Heart left ventricle (tissue), 16 donors: ENCODE results near the gene DPP9. TPM values are rescaled to one million over a fixed set of nuclear protein-coding genes. Genes with fewer than 3 reads are reported as not detected.
"Not testable (repeated sequence)": the region's sequence is repeated elsewhere in the genome, so short reads cannot be mapped to it uniquely, and the experiment has no call there.

Experiments
- ATAC-seq, 4 donors: fragments of 200-7000 bp; cut with Tn5 transposase; one replicate each; pipeline ENCODE4 v1.9.1; 2020 to 2022; ENCODE audit warnings: moderate library complexity in 4 of 4, mild to moderate bottlenecking in 3 of 4, moderate number of reproducible peaks in 1 of 4
- DNase-seq, 5 donors: peaks; one replicate each; pipeline ENCODE4 v3.0.0-alpha.2; 2020
- H3K27ac ChIP-seq, 12 donors: fragments of 200-600 bp; sonication (generic) in 4 of 12; one replicate each; pipeline versions ENCODE4 v1.5.0 to v1.8.0; 2016 to 2022; ENCODE audit warnings: mild to moderate bottlenecking in 2 of 12
- H3K27me3 ChIP-seq, 9 donors: fragments of 200-600 bp; sonication (generic) in 2 of 9; one replicate each; pipeline versions ENCODE4 v1.5.1 to v1.8.0; 2016 to 2022; ENCODE audit warnings: mild to moderate bottlenecking in 3 of 9
- H3K36me3 ChIP-seq, 9 donors: fragments of 200-600 bp; sonication (generic) in 2 of 9; one replicate each; pipeline versions ENCODE4 v1.5.0 to v1.8.0; 2018 to 2022; ENCODE audit warnings: mild to moderate bottlenecking in 2 of 9
- H3K4me1 ChIP-seq, 12 donors: fragments of 200-600 bp; sonication (generic) in 4 of 12; one replicate each; pipeline versions ENCODE4 v1.5.0 to v1.8.0; 2016 to 2022; ENCODE audit warnings: mild to moderate bottlenecking in 3 of 12
- H3K4me3 ChIP-seq, 12 donors: fragments of 200-600 bp; sonication (generic) in 4 of 12; one replicate each; pipeline versions ENCODE4 v1.5.0 to v1.8.0; 2017 to 2022; ENCODE audit warnings: mild to moderate bottlenecking in 9 of 12, moderate library complexity in 4 of 12
- H3K9me3 ChIP-seq, 12 donors: fragments of 200-600 bp; sonication (generic) in 4 of 12; one replicate each; pipeline versions ENCODE4 v1.5.0 to v1.8.0; 2016 to 2022; ENCODE audit warnings: mild to moderate bottlenecking in 1 of 12
- POLR2A ChIP-seq, 2 donors: fragments of 450-650 bp; IDR thresholded peaks; one replicate each; pipeline ENCODE4 v1.6.1; 2017; ENCODE audit warnings: antibody characterized with exemption in 2 of 2, mild to moderate bottlenecking in 2 of 2, moderate library complexity in 2 of 2
- WGBS, 4 donors: extraction: QIAGEN DNeasy Blood & Tissue Kit in 2 of 4; methylation state at CpG; one replicate each; pipeline versions ENCODE4 v1.1.5 to v1.1.7; 2013 to 2018; 5-methylcytosine and 5-hydroxymethylcytosine counted together
- intact Hi-C, 10 donors: fragments of 100-400 bp; cut with DNase I; formaldehyde crosslinking; loops; one replicate each; pipeline versions ENCODE4 v1.11.1 to v1.14.2; 2022
- polyA plus RNA-seq, 2 donors: library from polyadenylated mRNA; stranded (reverse); fragments of 200-250 nt; gene quantifications; one replicate each; pipeline ENCODE4 v1.2.3, GENCODE V29; 2013
- total RNA-seq, 9 donors: library from RNA; depleted of rRNA in 2 of 9; stranded (reverse); fragments of >200 nt in 2 of 9; fragmentation: NEBNext Ultra II Directional in 3 of 9; extraction: Animal tissue kit (Norgen Biotek cat#: 25700) in 3 of 9; gene quantifications; one replicate each; pipeline versions ENCODE4 v1.1.0 to v1.2.4, GENCODE V29; 2016 to 2023
- TF ChIP-seq, protein P1 (sequence below), 12 donors: fragments of 200-600 bp; sonication (generic) in 4 of 12; IDR thresholded peaks; one replicate each; pipeline versions ENCODE4 v1.5.0 to v1.8.0; 2018 to 2022; ENCODE audit warnings: antibody characterized with exemption in 12 of 12, mild to moderate bottlenecking in 5 of 12
- donor health status: ischemic (EF 13 %, LVEDD 7.1; RV severe dilation, severe dysfunction).
- donor health status: healthy with polysubstance abuse.
- donor health status: DM: no; HTN: yes; CAD: no.
- donor health status: DM: no; HTN: no; CAD: no.
- donor health status: ischemic (EF 25% LVEDD 6.9; RV normal size, moderate dysfunction).
- donor health status: ischemic (EF 25% LVEDD 5.7; RV mildly dilated, moderate dysfunction).
- donor health status: healthy.
- donor health status: DM: yes; HTN: yes; CAD: no.
- donor health status: ischemic (EF 35%, LVEDD 5.7; RV mildly dilated, moderate dysfunction).
- donor health status: nonischemic (EF 11% LVEDD 7.7; RV severe dilation, severe dysfunction).
- donor health status: DM: yes; HTN: yes; CAD: no.
- donor health status: PGD.
- donor health status: ischemic (EF 29% LVEDD 5.4; RV normal size, mild dysfunction).
- donor health status: nonischemic (EF 23%, LVEDD 6.1; RV moderate dilation, normal function).

The DPP9 gene
- total and polyA plus RNA-seq, 11 donors, result 30.7 to 65.2 (median 47.7) TPM

DNA sequence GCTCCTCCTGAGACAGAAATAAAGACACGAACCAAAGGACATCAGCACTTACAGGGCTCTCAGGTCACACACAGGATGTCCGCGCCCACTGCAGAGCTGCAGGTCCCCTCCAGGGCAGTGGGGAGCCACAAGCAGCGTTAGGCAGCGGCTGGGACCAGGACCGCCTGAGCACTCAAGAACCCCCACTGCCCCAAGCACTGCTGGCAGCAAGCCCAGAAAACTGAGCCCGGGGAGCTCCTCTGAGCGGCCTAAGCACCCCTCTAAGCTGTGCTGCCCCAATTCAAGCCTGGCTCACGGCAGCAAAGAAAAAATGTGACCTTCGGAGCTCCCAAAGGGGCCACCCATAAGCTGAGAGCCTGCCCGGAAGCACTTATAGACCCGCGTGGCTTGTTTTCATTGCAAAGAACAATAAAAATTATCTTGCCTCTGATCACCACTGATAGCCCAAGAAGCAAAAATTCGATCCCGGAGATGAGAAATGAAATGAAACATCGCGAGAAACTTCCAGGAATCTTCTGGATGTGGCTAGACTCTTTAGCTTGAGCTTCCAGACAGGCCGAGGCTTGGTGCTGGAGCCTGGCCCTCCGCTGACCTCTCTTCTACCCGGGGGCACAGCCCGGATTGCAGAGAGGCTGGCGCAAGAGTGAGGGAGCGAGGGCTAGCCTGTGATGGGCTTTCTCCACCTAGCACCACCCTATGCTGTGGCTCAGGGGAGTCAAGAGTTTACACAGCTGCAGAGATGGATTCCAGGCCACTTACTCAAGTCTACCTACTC is 6.3 kb downstream of the DPP9 start:
- TF ChIP-seq POLR2A (IDR thresholded peaks at IDR 0.05), result no peak
- TF ChIP-seq, protein P1, sequence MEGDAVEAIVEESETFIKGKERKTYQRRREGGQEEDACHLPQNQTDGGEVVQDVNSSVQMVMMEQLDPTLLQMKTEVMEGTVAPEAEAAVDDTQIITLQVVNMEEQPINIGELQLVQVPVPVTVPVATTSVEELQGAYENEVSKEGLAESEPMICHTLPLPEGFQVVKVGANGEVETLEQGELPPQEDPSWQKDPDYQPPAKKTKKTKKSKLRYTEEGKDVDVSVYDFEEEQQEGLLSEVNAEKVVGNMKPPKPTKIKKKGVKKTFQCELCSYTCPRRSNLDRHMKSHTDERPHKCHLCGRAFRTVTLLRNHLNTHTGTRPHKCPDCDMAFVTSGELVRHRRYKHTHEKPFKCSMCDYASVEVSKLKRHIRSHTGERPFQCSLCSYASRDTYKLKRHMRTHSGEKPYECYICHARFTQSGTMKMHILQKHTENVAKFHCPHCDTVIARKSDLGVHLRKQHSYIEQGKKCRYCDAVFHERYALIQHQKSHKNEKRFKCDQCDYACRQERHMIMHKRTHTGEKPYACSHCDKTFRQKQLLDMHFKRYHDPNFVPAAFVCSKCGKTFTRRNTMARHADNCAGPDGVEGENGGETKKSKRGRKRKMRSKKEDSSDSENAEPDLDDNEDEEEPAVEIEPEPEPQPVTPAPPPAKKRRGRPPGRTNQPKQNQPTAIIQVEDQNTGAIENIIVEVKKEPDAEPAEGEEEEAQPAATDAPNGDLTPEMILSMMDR (IDR thresholded peaks at IDR 0.05), result no peak
- no peak for ATAC-seq
- intact Hi-C loops, result no loop called here
- H3K36me3 ChIP-seq, result peaks cover 0 to 94% (median 78%) of the 10 kb centered on the region in 9 donors
- peaks cover 0 to 57% (median 27%) of the 10 kb centered on the region in 12 donors for H3K4me1 ChIP-seq
- H3K27ac ChIP-seq, result no peak overlapping the region
- no peaks in the 10 kb centered on the region for H3K27me3 ChIP-seq
- no peaks in the 10 kb centered on the region for H3K9me3 ChIP-seq
- 70 to 77% (median 72%) methylated on average over 16 to 23 of the region's 23 CpGs for WGBS, 4 donors
- no peak overlapping the region for H3K4me3 ChIP-seq
- DNase-seq, result no peak

DNA sequence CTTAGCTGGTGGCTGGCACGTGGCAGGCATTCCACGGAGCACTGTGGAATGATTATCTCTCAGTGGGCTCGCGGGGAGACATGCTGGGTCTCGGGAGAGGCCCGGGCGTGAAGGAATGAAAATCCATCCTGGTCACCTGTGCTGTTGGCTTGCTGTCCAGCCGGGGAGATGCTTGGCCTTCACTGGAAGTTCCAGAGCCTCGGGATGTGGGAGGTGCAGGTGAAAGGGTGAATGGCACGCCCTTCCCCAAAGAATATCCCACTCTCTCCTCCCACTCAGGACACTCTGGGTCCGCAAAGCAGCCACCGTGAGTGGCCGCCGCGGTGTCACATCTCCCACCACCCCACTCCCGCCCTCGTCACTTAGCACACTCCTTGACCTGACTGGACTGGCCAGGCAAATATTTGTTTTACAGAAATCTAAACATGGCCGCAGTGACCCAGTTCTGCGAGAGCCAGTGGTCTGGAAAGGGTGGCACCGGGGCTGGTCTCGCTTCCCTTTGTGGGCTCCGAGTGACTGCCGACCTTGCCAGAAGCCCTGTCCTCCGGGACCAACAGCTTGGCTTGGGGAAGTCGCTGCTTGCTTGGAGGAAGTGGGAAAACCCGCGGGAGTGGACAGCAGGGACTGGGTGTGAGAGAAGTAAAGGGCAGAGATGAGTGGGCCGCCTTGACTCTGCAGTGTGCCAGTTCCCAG is 8.0 kb downstream of the DPP9 start:
- TF ChIP-seq POLR2A (IDR thresholded peaks at IDR 0.05), result no peak
- TF ChIP-seq, protein P1 (IDR thresholded peaks at IDR 0.05), result no peak
- DNase-seq (peak in 2 of 5 donors; percentile 57 to 66), ATAC-seq (no peak)
- Histone ChIP-seq H3K27ac (peak overlapping the region in 5 of 12 donors; percentile 4 to 67 (median 33)), H3K36me3 (peaks cover 0 to 96% (median 84%) of the 10 kb centered on the region in 9 donors), H3K4me3 (no peak overlapping the region), H3K9me3 (peaks cover 0 to 2% (median 0%) of the 10 kb centered on the region in 12 donors), H3K4me1 (peaks cover 0 to 42% (median 19%) of the 10 kb centered on the region in 12 donors), H3K27me3 (no peaks in the 10 kb centered on the region)
- 70 to 78% (median 74%) methylated on average over 22 to 28 of the region's 28 CpGs for WGBS, 4 donors
- intact Hi-C loops, result no loop called here

DNA sequence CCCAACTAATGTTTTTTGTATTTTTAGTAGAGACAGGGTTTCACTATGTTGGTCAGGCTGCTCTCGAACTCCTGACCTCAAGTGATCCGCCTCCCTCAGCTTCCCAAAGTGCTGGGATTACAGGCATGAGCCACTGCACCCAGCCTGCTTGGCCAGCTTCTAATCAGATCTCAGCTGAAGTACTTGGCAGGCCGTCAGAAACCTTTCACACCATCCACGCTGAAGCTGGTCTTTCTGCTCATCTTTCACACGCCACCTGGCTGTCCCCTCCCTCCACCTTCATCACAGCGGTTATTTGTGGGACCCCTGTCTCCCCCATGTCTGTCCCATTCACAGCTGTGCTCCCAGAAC is 8.5 kb downstream of the DPP9 start:
- peak overlapping the region in 4 of 12 donors; percentile 4 to 67 (median 31) for H3K27ac ChIP-seq
- H3K27me3 ChIP-seq, ATAC-seq, H3K4me3 ChIP-seq, H3K9me3 ChIP-seq, intact Hi-C loops, DNase-seq: not testable (repeated sequence)
- WGBS, 4 donors, result 74 to 92% (median 79%) methylated on average over 6 of the region's 6 CpGs
- peaks cover 0 to 96% (median 86%) of the 10 kb centered on the region in 9 donors for H3K36me3 ChIP-seq
- peaks cover 0 to 41% (median 20%) of the 10 kb centered on the region in 12 donors for H3K4me1 ChIP-seq

DNA sequence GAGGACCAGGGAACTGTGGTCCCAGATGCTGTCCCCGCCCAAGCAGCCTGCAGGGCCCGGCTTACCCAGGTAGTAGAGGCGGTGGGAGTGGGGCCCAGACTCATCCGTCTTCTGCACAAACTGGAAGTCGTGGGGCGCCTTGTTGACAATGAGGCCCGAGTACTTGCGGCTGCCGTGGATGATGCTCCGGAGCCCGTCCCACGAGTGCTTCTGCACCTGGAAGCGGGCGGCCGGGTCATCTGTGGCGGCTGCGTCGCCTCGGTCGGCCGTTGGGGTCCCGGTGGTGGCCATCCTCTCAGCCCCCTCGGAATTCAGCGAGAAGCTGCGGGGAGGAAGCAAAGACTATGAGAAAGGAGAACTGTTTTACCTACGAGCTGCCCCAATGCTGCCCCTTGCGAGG is 9.6 kb downstream of the DPP9 start:
- Histone ChIP-seq H3K9me3 (peaks cover 0 to 2% (median 0%) of the 10 kb centered on the region in 12 donors), H3K4me3 (peak overlapping the region in 1 of 12 donors; percentile 27), H3K27me3 (no peaks in the 10 kb centered on the region), H3K4me1 (peaks cover 0 to 51% (median 31%) of the 10 kb centered on the region in 12 donors), H3K27ac (peak overlapping the region; percentile 62 to 87 (median 77)), H3K36me3 (peaks cover 0 to 91% (median 80%) of the 10 kb centered on the region in 9 donors)
- no peak for ATAC-seq
- intact Hi-C loops, result no loop called here
- no peak for DNase-seq
- WGBS, 4 donors, result 83 to 95% (median 91%) methylated on average over 24 to 27 of the region's 27 CpGs
- TF ChIP-seq, protein P1 (IDR thresholded peaks at IDR 0.05), result no peak
- no peak for TF ChIP-seq POLR2A (IDR thresholded peaks at IDR 0.05)
